ENCODE results near the gene ANKRD23. TPM values are rescaled to one million over a fixed set of nuclear protein-coding genes. Genes with fewer than 3 reads are reported as not detected.

The ANKRD23 gene
- total and polyA plus RNA-seq, 2 of the 13 experiments (the other 11 are each of a cell fraction or from before 2014, with no cell fraction given): 1.5 to 1.6 TPM

GRCh38 chr2:96856776-96857666 is 13.2 kb upstream of the ANKRD23 start (continued):
- TF ChIP-seq ZNF33B (CRISPR knock-in tag; IDR thresholded peaks at IDR 0.05) (0 out of 2 replicates have a peak, but pooled peaks have one; percentile 3), ZNF124 (CRISPR knock-in tag; IDR thresholded peaks at IDR 0.05) (no peak), HOXA5 (CRISPR knock-in tag; IDR thresholded peaks at IDR 0.05) (no peak), ZNF549 (CRISPR knock-in tag; IDR thresholded peaks at IDR 0.05) (no peak), HHEX (CRISPR knock-in tag; IDR thresholded peaks at IDR 0.05) (0 out of 2 replicates have a peak, but pooled peaks have one; percentile 43), ZNF891 (CRISPR knock-in tag; IDR thresholded peaks at IDR 0.05) (0 out of 2 replicates have a peak, but pooled peaks have one; percentile 12), NONO (IDR thresholded peaks at IDR 0.05) (no peak), NONO (CRISPR knock-in tag; conservative IDR thresholded peaks at IDR 0.05) (no peak), ZNF33A (CRISPR knock-in tag; IDR thresholded peaks at IDR 0.05; ENCODE audit: borderline replicate concordance) (peak; percentile 57; the same call in 1 of the 2 replicates), ZNF598 (CRISPR knock-in tag; IDR thresholded peaks at IDR 0.05; ENCODE audit: borderline replicate concordance) (peak; percentile 50; the same call in 1 of the 2 replicates), CSRNP1 (CRISPR knock-in tag; IDR thresholded peaks at IDR 0.05) (peak; percentile 47; the same call in 1 of the 2 replicates), ZSCAN22 (CRISPR knock-in tag; IDR thresholded peaks at IDR 0.05) (0 out of 2 replicates have a peak, but pooled peaks have one; percentile 9), ZNF543 (CRISPR knock-in tag; IDR thresholded peaks at IDR 0.05) (peak; percentile 24; the same call in 1 of the 2 replicates), ZNF547 (CRISPR knock-in tag; IDR thresholded peaks at IDR 0.05) (no peak), KMT2A (CRISPR knock-in tag; IDR thresholded peaks at IDR 0.05) (no peak), GZF1 (CRISPR knock-in tag; IDR thresholded peaks at IDR 0.05) (0 out of 2 replicates have a peak, but pooled peaks have one; percentile 22), NR1H2 (CRISPR knock-in tag; IDR thresholded peaks at IDR 0.05; ENCODE audit: borderline replicate concordance, low read depth) (no peak), SRSF4 (IDR thresholded peaks at IDR 0.05; ENCODE audit: low read depth, low read length, poor library complexity, severe bottlenecking) (no peak), TEAD3 (CRISPR knock-in tag; optimal IDR thresholded peaks at IDR 0.05; ENCODE audit: borderline replicate concordance) (peak; percentile 31), ZBTB43 (CRISPR knock-in tag; conservative IDR thresholded peaks at IDR 0.05) (no peak), U2AF1 (optimal IDR thresholded peaks at IDR 0.05; ENCODE audit: low read depth, low read length) (no peak)
- TF ChIP-seq, protein P1, sequence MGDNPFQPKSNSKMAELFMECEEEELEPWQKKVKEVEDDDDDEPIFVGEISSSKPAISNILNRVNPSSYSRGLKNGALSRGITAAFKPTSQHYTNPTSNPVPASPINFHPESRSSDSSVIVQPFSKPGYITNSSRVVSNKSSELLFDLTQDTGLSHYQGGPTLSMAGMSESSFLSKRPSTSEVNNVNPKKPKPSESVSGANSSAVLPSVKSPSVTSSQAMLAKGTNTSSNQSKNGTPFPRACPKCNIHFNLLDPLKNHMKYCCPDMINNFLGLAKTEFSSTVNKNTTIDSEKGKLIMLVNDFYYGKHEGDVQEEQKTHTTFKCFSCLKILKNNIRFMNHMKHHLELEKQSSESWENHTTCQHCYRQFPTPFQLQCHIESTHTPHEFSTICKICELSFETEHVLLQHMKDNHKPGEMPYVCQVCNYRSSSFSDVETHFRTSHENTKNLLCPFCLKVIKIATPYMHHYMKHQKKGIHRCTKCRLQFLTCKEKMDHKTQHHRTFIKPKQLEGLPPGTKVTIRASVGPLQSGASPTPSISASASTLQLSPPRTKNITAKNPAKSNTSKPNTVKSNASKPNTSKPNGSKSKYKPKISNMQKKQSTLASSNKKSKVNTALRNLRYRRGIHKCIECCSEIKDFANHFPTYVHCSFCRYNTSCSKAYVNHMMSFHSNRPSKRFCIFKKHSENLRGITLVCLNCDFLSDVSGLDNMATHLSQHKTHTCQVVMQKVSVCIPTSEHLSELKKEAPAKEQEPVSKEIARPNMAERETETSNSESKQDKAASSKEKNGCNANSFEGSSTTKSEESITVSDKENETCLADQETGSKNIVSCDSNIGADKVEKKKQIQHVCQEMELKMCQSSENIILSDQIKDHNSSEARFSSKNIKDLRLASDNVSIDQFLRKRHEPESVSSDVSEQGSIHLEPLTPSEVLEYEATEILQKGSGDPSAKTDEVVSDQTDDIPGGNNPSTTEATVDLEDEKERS (CRISPR knock-in tag; IDR thresholded peaks at IDR 0.05): peak; percentile 55
- TF ChIP-seq, protein P2, sequence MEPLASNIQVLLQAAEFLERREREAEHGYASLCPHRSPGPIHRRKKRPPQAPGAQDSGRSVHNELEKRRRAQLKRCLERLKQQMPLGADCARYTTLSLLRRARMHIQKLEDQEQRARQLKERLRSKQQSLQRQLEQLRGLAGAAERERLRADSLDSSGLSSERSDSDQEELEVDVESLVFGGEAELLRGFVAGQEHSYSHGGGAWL (CRISPR knock-in tag; IDR thresholded peaks at IDR 0.05): 0 out of 2 replicates have a peak, but pooled peaks have one; percentile 48

Measured in HepG2 (cell line).